Measurements from ENCODE around the gene TRAPPC3. TPM values are rescaled to one million over a fixed set of nuclear protein-coding genes. Genes with fewer than 3 reads are reported as not detected.
A peak's percentile ranks its signal among the peaks of the same experiment; 100 is the strongest.

Gene TRAPPC3
- total RNA-seq, 1 experiment from 2014 or later, result 86.6 TPM

GRCh38 chr1:36155408-36156328, 6.4 kb upstream of the TRAPPC3 start, which contains the start of gene MAP7D1:
Gene MAP7D1, plus strand, starts transcription at chr1:36156160. Its CDS starts 258 bp downstream, at chr1:36156418.
- Histone ChIP-seq H3K4me3 (ENCODE audit: low read depth, low read length, poor library complexity, severe bottlenecking) (peak within 1 kb of the TSS; percentile 100), H3K27me3 (replicated peaks; ENCODE audit: insufficient read depth, low read depth, low read length, poor library complexity) (no peaks in the 10 kb centered on the region), H3K9me3 (ENCODE audit: low read depth, low read length, poor library complexity, severe bottlenecking) (no peaks in the 10 kb centered on the region), H3K4me1 (ENCODE audit: insufficient read depth, low read length, poor library complexity, severe bottlenecking) (peaks cover 52% of the 10 kb centered on the region), H3K27ac (ENCODE audit: low read depth, low read length, poor library complexity, severe bottlenecking) (peak within 1 kb of the TSS; percentile 98), H3K36me3 (ENCODE audit: insufficient read depth, low read length, poor library complexity, severe bottlenecking) (no peaks in the 10 kb centered on the region)
- POLR2A ChIA-PET (ENCODE audit: low non-redundant PET), result interaction anchor here (0.7 kb wide), 1 partner anchor 85 kb away, joined by 7 read pairs; no protein-coding TSS in a partner anchor
- BruUV-seq (replicated peaks), result TSS peak; percentile 70
- peak; percentile 90 for DNase-seq (ENCODE audit: low spot score)
- TF ChIP-seq CTCF (conservative IDR thresholded peaks at IDR 0.05; ENCODE audit: low read depth, low read length) (no peak), EZH2 (IDR thresholded peaks at IDR 0.05; ENCODE audit: borderline replicate concordance, low read depth, low read length, poor library complexity, severe bottlenecking) (no peak)
- CTCF ChIA-PET, result interaction anchor here (0.6 to 1.0 kb wide), 2 partner anchors 21 to 130 kb away, joined by 3 to 5 read pairs; no protein-coding TSS in a partner anchor
- intact Hi-C loops (cut with micrococcal nuclease; ENCODE audit: unreplicated experiment), result no loop called here

GRCh38 chr1:36154765-36155407, 5.6 kb upstream of the TRAPPC3 start:
- ChIA-PET CTCF (interaction anchor here (0.6 kb wide), 1 partner anchor 20 kb away, joined by 5 read pairs; no protein-coding TSS in a partner anchor), POLR2A (ENCODE audit: low non-redundant PET) (no interaction called here)
- no peak for DNase-seq (ENCODE audit: low spot score)
- no peaks in the 10 kb centered on the region for H3K9me3 ChIP-seq (ENCODE audit: low read depth, low read length, poor library complexity, severe bottlenecking)
- BruUV-seq (replicated peaks), result no TSS peak
- H3K27me3 ChIP-seq (replicated peaks; ENCODE audit: insufficient read depth, low read depth, low read length, poor library complexity), result no peaks in the 10 kb centered on the region
- peak overlapping the region; percentile 98 for H3K27ac ChIP-seq (ENCODE audit: low read depth, low read length, poor library complexity, severe bottlenecking)
- no peaks in the 10 kb centered on the region for H3K36me3 ChIP-seq (ENCODE audit: insufficient read depth, low read length, poor library complexity, severe bottlenecking)
- H3K4me1 ChIP-seq (ENCODE audit: insufficient read depth, low read length, poor library complexity, severe bottlenecking), result peaks cover 52% of the 10 kb centered on the region
- no peak for TF ChIP-seq EZH2 (IDR thresholded peaks at IDR 0.05; ENCODE audit: borderline replicate concordance, low read depth, low read length, poor library complexity, severe bottlenecking)
- intact Hi-C loops (cut with micrococcal nuclease; ENCODE audit: unreplicated experiment), result no loop called here
- peak overlapping the region; percentile 100 for H3K4me3 ChIP-seq (ENCODE audit: low read depth, low read length, poor library complexity, severe bottlenecking)

GRCh38 chr1:36154335-36154734, 5.0 kb upstream of the TRAPPC3 start:
- CTCF ChIA-PET, result no interaction called here
- Histone ChIP-seq H3K9me3 (ENCODE audit: low read depth, low read length, poor library complexity, severe bottlenecking) (no peaks in the 10 kb centered on the region), H3K4me3 (ENCODE audit: low read depth, low read length, poor library complexity, severe bottlenecking) (no peak overlapping the region), H3K27ac (ENCODE audit: low read depth, low read length, poor library complexity, severe bottlenecking) (peak overlapping the region; percentile 98), H3K27me3 (replicated peaks; ENCODE audit: insufficient read depth, low read depth, low read length, poor library complexity) (no peaks in the 10 kb centered on the region), H3K4me1 (ENCODE audit: insufficient read depth, low read length, poor library complexity, severe bottlenecking) (peaks cover 54% of the 10 kb centered on the region), H3K36me3 (ENCODE audit: insufficient read depth, low read length, poor library complexity, severe bottlenecking) (no peaks in the 10 kb centered on the region)
- intact Hi-C loops (cut with micrococcal nuclease; ENCODE audit: unreplicated experiment), result no loop called here
- no TSS peak for BruUV-seq (replicated peaks)
- no peak for DNase-seq (ENCODE audit: low spot score)
- TF ChIP-seq CTCF (conservative IDR thresholded peaks at IDR 0.05; ENCODE audit: low read depth, low read length) (no peak), EZH2 (IDR thresholded peaks at IDR 0.05; ENCODE audit: borderline replicate concordance, low read depth, low read length, poor library complexity, severe bottlenecking) (no peak)
- POLR2A ChIA-PET (ENCODE audit: low non-redundant PET), result no interaction called here
